KMS-11 (cell line): Measurements from ENCODE around the gene LHFPL3.

Source experiments
- H2AFZ ChIP-seq: fragments of 200-600 bp; sonication (generic); 2 replicates; pipeline ENCODE4 v1.6.1; 2016; ENCODE audit warnings: antibody characterized with exemption, mixed run types, low read depth
- H3K27ac ChIP-seq: fragments of 200-600 bp; sonication (generic); 2 replicates; pipeline ENCODE4 v1.6.1; 2016; ENCODE audit warnings: mild to moderate bottlenecking, mixed run types
- H3K27me3 ChIP-seq: fragments of 200-600 bp; sonication (generic); 2 replicates; pipeline ENCODE4 v1.6.1; 2017; ENCODE audit warnings: mild to moderate bottlenecking, low read depth, mixed run types, moderate library complexity; ENCODE audit not compliant: insufficient read depth
- H3K36me3 ChIP-seq: fragments of 200-600 bp; sonication (generic); 2 replicates; pipeline ENCODE4 v1.6.1; 2017; ENCODE audit warnings: mild to moderate bottlenecking, mixed run types; ENCODE audit not compliant: insufficient read depth
- H3K4me1 ChIP-seq: fragments of 200-600 bp; sonication (generic); 2 replicates; pipeline ENCODE4 v1.6.1; 2016; ENCODE audit warnings: mild to moderate bottlenecking, low read depth, mixed run types; ENCODE audit not compliant: poor library complexity, severe bottlenecking
- H3K4me2 ChIP-seq: fragments of 200-600 bp; sonication (generic); 2 replicates; pipeline ENCODE4 v1.7.0; 2016; ENCODE audit warnings: mild to moderate bottlenecking, mixed run types
- H3K4me3 ChIP-seq: fragments of 200-600 bp; sonication (generic); IDR thresholded peaks from 2 replicates; pipeline ENCODE4 v1.6.1; 2017; ENCODE audit warnings: low read depth, low read length, mixed read lengths; ENCODE audit not compliant: insufficient read depth
- H3K79me2 ChIP-seq: fragments of 200-600 bp; sonication (generic); 2 replicates; pipeline ENCODE4 v1.6.1; 2016; ENCODE audit warnings: low read depth, mixed run types; ENCODE audit not compliant: insufficient read depth
- H3K9ac ChIP-seq: fragments of 200-600 bp; sonication (generic); 2 replicates; pipeline ENCODE4 v1.6.1; 2016; ENCODE audit warnings: mild to moderate bottlenecking, mixed run types
- H4K20me1 ChIP-seq: fragments of 200-600 bp; sonication (generic); 2 replicates; pipeline ENCODE4 v1.6.1; 2016; ENCODE audit warnings: mild to moderate bottlenecking, mixed run types; ENCODE audit not compliant: insufficient read depth
- CTCF ChIP-seq: fragments of 200-600 bp; sonication (generic); conservative IDR thresholded peaks from 2 replicates; pipeline ENCODE4 v1.6.1; 2017; ENCODE audit warnings: low read depth, mild to moderate bottlenecking, antibody characterized with exemption, low read length, moderate library complexity, mixed read lengths

LHFPL3 gene

GRCh38 chr7:104894726-104895521, 566.5 kb downstream of the LHFPL3 start:
- Histone ChIP-seq H3K36me3 (no peaks in the 10 kb centered on the region), H3K79me2 (no peaks in the 10 kb centered on the region)

GRCh38 chr7:104895522-104896236, 567.3 kb downstream of the LHFPL3 start:
- peak overlapping the region; percentile 50 for H3K9ac ChIP-seq

More at GRCh38 chr7:104894726-104895521, 566.5 kb downstream of the LHFPL3 start:
- H3K27me3 ChIP-seq, result no peaks in the 10 kb centered on the region
- H4K20me1 ChIP-seq, result no peaks in the 10 kb centered on the region
- TF ChIP-seq CTCF, result no peak
- H3K4me1 ChIP-seq, result peaks cover 74% of the 10 kb centered on the region
- peak overlapping the region; percentile 77 for H3K4me2 ChIP-seq
- peak overlapping the region; percentile 64 for H2AFZ ChIP-seq
- peak overlapping the region; percentile 50; the same call in 1 of the 2 replicates for H3K9ac ChIP-seq
- peak overlapping the region; percentile 91 for H3K27ac ChIP-seq
- no peak overlapping the region for H3K4me3 ChIP-seq

GRCh38 chr7:104898434-104898833, 570.0 kb downstream of the LHFPL3 start:
- Histone ChIP-seq H3K36me3 (no peaks in the 10 kb centered on the region), H2AFZ (no peak overlapping the region), H4K20me1 (no peaks in the 10 kb centered on the region), H3K4me2 (peak overlapping the region; percentile 77; the same call in 1 of the 2 replicates), H3K9ac (no peak overlapping the region), H3K4me3 (no peak overlapping the region), H3K27me3 (no peaks in the 10 kb centered on the region), H3K27ac (peak overlapping the region; percentile 91; the same call in 1 of the 2 replicates), H3K79me2 (no peaks in the 10 kb centered on the region), H3K4me1 (peaks cover 58% of the 10 kb centered on the region)
- TF ChIP-seq CTCF, result no peak

More at GRCh38 chr7:104895522-104896236, 567.3 kb downstream of the LHFPL3 start:
- Histone ChIP-seq H4K20me1 (no peaks in the 10 kb centered on the region), H3K4me1 (peaks cover 74% of the 10 kb centered on the region), H3K4me3 (no peak overlapping the region), H3K79me2 (no peaks in the 10 kb centered on the region), H3K27me3 (no peaks in the 10 kb centered on the region), H3K27ac (peak overlapping the region; percentile 91), H3K36me3 (no peaks in the 10 kb centered on the region), H3K4me2 (peak overlapping the region; percentile 77), H2AFZ (peak overlapping the region; percentile 64)
- no peak for TF ChIP-seq CTCF

- H3K36me3 ChIP-seq, result no peaks in the 10 kb centered on the region
- H2AFZ ChIP-seq, result no peak overlapping the region
These were observed 572.3 kb downstream of the LHFPL3 start for GRCh38 chr7:104900525-104901239.

More at GRCh38 chr7:104900525-104901239, 572.3 kb downstream of the LHFPL3 start:
- no peak overlapping the region for H3K4me3 ChIP-seq
- peaks cover 35% of the 10 kb centered on the region for H3K4me1 ChIP-seq
- H3K27ac ChIP-seq, result no peak overlapping the region
- no peak overlapping the region for H3K9ac ChIP-seq
- H3K4me2 ChIP-seq, result no peak overlapping the region
- no peaks in the 10 kb centered on the region for H3K27me3 ChIP-seq
- H3K79me2 ChIP-seq, result no peaks in the 10 kb centered on the region
- TF ChIP-seq CTCF, result no peak
- H4K20me1 ChIP-seq, result no peaks in the 10 kb centered on the region
